NCI-H187 (cell line): ENCODE results near the gene UGT1A5.
"Not testable (repeated sequence)": the region's sequence is repeated elsewhere in the genome, so short reads cannot be mapped to it uniquely, and the experiment has no call there.

Source experiments
- DNase-seq, 2 experiments: peaks; one replicate each; lab custom pipeline; 2025; lab: John Stamatoyannopoulos, UW

UGT1A5 gene

GRCh38 chr2:233693963-233694362 lies 18.7 kb upstream of the UGT1A5 start:
- DNase-seq: no peak

GRCh38 chr2:233698740-233699139 lies 14.0 kb upstream of the UGT1A5 start:
- DNase-seq: no peak

- no peak for DNase-seq
Observed at GRCh38 chr2:233699424-233700027, 13.2 kb upstream of the UGT1A5 start.

GRCh38 chr2:233700028-233700635 lies 12.6 kb upstream of the UGT1A5 start:
- no peak for DNase-seq

GRCh38 chr2:233700842-233701241 lies 11.9 kb upstream of the UGT1A5 start:
- DNase-seq: not testable (repeated sequence)

GRCh38 chr2:233702238-233702637 lies 10.5 kb upstream of the UGT1A5 start:
- no peak for DNase-seq

- DNase-seq: no peak
Observed at GRCh38 chr2:233705911-233706506, 6.7 kb upstream of the UGT1A5 start.

- DNase-seq: no peak
Observed at GRCh38 chr2:233706720-233707119, 6.0 kb upstream of the UGT1A5 start.

GRCh38 chr2:233707940-233708644 lies 4.6 kb upstream of the UGT1A5 start:
- DNase-seq: no peak

- no peak for DNase-seq
Observed at GRCh38 chr2:233708942-233709341, 3.8 kb upstream of the UGT1A5 start.

- peak; percentile 4 to 6 for DNase-seq
Observed at GRCh38 chr2:233711312-233712008, 1.2 kb upstream of the UGT1A5 start.

- no peak for DNase-seq
Observed at GRCh38 chr2:233713262-233713615, 532 bp downstream of the UGT1A5 start.

- DNase-seq: no peak
Observed at GRCh38 chr2:233714121-233714520, 1.4 kb downstream of the UGT1A5 start.

- no peak for DNase-seq
Observed at GRCh38 chr2:233718552-233718951, 5.8 kb downstream of the UGT1A5 start, which contains the start of gene UGT1A4. TSS of gene UGT1A4 (plus strand) at chr2:233718736. CDS start at chr2:233718821, 85 bp downstream.

- no peak for DNase-seq
Observed at GRCh38 chr2:233728723-233729301, 16.1 kb downstream of the UGT1A5 start, which contains the start of gene UGT1A3. TSS of gene UGT1A3 (plus strand) at chr2:233729042. CDS start at chr2:233729127, 85 bp downstream.

- DNase-seq: not testable (repeated sequence)
Observed at GRCh38 chr2:233736868-233737653, 24.4 kb downstream of the UGT1A5 start.

- no peak for DNase-seq
Observed at GRCh38 chr2:233740870-233741269, 28.2 kb downstream of the UGT1A5 start.

- DNase-seq: no peak
Observed at GRCh38 chr2:233743464-233744259, 31.0 kb downstream of the UGT1A5 start.

GRCh38 chr2:233745073-233745755 lies 32.5 kb downstream of the UGT1A5 start:
- DNase-seq: no peak

- not testable (repeated sequence) for DNase-seq
Observed at GRCh38 chr2:233745838-233746237, 33.1 kb downstream of the UGT1A5 start.
